Activated T-cell treated with anti-CD3 and anti-CD28 coated beads for 1 hour (primary cell): ENCODE data around the gene PTX4.
"Not testable (repeated sequence)": the region's sequence is repeated elsewhere in the genome, so short reads cannot be mapped to it uniquely, and the experiment has no call there.

Source experiments
- DNase-seq: peaks from one replicate; pipeline ENCODE4 v3.0.0-alpha.2; 2020; ENCODE audit warnings: low read depth

Gene PTX4

GRCh38 chr16:1443980-1444729, 44.6 kb downstream of the PTX4 start, which contains the start of gene CCDC154:
CCDC154 (minus strand) TSS chr16:1444556; CDS start chr16:1444322, 234 bp downstream.
- DNase-seq, result no peak

GRCh38 chr16:1443403-1443973, 45.3 kb downstream of the PTX4 start:
- no peak for DNase-seq

GRCh38 chr16:1442697-1443096, 46.0 kb downstream of the PTX4 start:
- DNase-seq, result no peak

GRCh38 chr16:1441391-1441829, 47.3 kb downstream of the PTX4 start:
- no peak for DNase-seq

GRCh38 chr16:1439699-1440074, 49.1 kb downstream of the PTX4 start:
- DNase-seq, result not testable (repeated sequence)

- DNase-seq, result no peak
Measured at GRCh38 chr16:1439058-1439698, 49.6 kb downstream of the PTX4 start.

GRCh38 chr16:1438229-1439057, 50.3 kb downstream of the PTX4 start:
- no peak for DNase-seq

- no peak for DNase-seq
Measured at GRCh38 chr16:1437606-1438005, 51.1 kb downstream of the PTX4 start.

- DNase-seq, result no peak
Measured at GRCh38 chr16:1436731-1437355, 51.9 kb downstream of the PTX4 start.

GRCh38 chr16:1435921-1436697, 52.6 kb downstream of the PTX4 start:
- DNase-seq, result no peak
